Vagina (tissue), 2 donors: ENCODE results near the gene DENND5B. TPM values are rescaled to one million over a fixed set of nuclear protein-coding genes. Genes with fewer than 3 reads are reported as not detected.
"Not testable (repeated sequence)": the region's sequence is repeated elsewhere in the genome, so short reads cannot be mapped to it uniquely, and the experiment has no call there.

ENCODE experiments used
- DNase-seq, 2 donors: peaks; one replicate each; pipeline ENCODE4 v3.0.0-alpha.2; 2017; ENCODE audit errors: extremely low spot score in 2 of 2
- H3K27ac ChIP-seq: fragments of 200-600 bp; sonication (generic); one replicate; pipeline ENCODE4 v1.5.1; 2019
- H3K27me3 ChIP-seq: fragments of 200-600 bp; sonication (generic); one replicate; pipeline ENCODE4 v1.5.1; 2019
- H3K36me3 ChIP-seq, 2 donors: fragments of 200-600 bp; sonication (generic); one replicate each; pipeline ENCODE4 v1.5.1; 2017 to 2019
- H3K4me1 ChIP-seq: fragments of 200-600 bp; sonication (generic); one replicate; pipeline ENCODE4 v1.5.1; 2019
- H3K4me3 ChIP-seq, 2 donors: fragments of 200-600 bp; sonication (generic); 1 replicate in 1 of 2; 2 replicates in 1 of 2; pipeline ENCODE4 v1.5.1; 2016 to 2019
- H3K9me3 ChIP-seq: fragments of 200-600 bp; sonication (generic); one replicate; pipeline ENCODE4 v1.5.1; 2019
- CTCF ChIP-seq, 3 experiments: fragments of 450-650 bp in 2 of 3; fragments of 200-600 bp in 1 of 3; sonication (generic) in 1 of 3; IDR thresholded peaks; one replicate each; pipeline ENCODE4 v1.5.1; 2017 to 2019; ENCODE audit warnings: antibody characterized with exemption in 3 of 3, mild to moderate bottlenecking in 2 of 3, moderate library complexity in 2 of 3
- POLR2A ChIP-seq, 2 donors: fragments of 450-650 bp; IDR thresholded peaks; one replicate each; pipeline ENCODE4 v1.6.1; 2017; ENCODE audit warnings: antibody characterized with exemption in 2 of 2, mild to moderate bottlenecking in 2 of 2, moderate library complexity in 2 of 2
- POLR2AphosphoS5 ChIP-seq, 2 donors: sonication (generic); formaldehyde crosslinking; IDR thresholded peaks; one replicate each; pipeline ENCODE4 v1.9.0; 2017; ENCODE audit warnings: antibody characterized with exemption in 2 of 2, mild to moderate bottlenecking in 2 of 2, low read depth in 1 of 2; ENCODE audit not compliant: insufficient read depth in 1 of 2
- intact Hi-C: fragments of 100-400 bp; cut with DNase I; formaldehyde crosslinking; loops from one replicate; pipeline ENCODE4 v1.15.1; 2023
- total RNA-seq: library from RNA; depleted of rRNA; stranded (reverse); fragments of >200 nt; gene quantifications from one replicate; pipeline ENCODE4 v1.2.3, GENCODE V29; 2016

Gene DENND5B
- total RNA-seq, 1 donor from 2014 or later = 25.3 TPM

DNA sequence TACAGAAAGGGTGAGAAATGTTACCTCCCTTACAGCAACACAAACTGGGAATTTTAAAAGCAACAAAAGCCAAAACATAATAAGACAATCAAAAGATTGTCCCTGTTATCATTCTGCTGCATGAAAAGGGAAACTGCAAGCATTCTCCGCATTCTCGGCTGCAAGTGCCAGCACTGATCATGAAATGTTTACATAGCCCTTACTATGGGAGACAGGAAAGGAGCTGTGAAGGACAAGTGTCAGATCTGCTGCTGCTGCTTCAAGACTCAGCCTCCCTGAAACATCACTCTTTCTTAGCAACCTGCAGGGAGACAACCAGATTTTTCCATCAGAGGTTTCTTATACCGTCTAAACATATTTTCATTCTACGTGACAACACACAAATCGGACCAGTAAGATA, 20.1 kb downstream of the DENND5B start:
- no peak for TF ChIP-seq POLR2A (IDR thresholded peaks at IDR 0.05)
- TF ChIP-seq CTCF (IDR thresholded peaks at IDR 0.05) = no peak
- TF ChIP-seq POLR2AphosphoS5 (IDR thresholded peaks at IDR 0.05; ENCODE audit: insufficient read depth in 1 of 2, low read depth in 1 of 2) = no peak
- Histone ChIP-seq H3K27ac (no peak overlapping the region), H3K27me3 (no peaks in the 10 kb centered on the region), H3K4me1 (peaks cover 18% of the 10 kb centered on the region), H3K9me3 (no peaks in the 10 kb centered on the region), H3K4me3 (no peak overlapping the region), H3K36me3 (no peaks in the 10 kb centered on the region)
- intact Hi-C loops = no loop called here
- DNase-seq = no peak

DNA sequence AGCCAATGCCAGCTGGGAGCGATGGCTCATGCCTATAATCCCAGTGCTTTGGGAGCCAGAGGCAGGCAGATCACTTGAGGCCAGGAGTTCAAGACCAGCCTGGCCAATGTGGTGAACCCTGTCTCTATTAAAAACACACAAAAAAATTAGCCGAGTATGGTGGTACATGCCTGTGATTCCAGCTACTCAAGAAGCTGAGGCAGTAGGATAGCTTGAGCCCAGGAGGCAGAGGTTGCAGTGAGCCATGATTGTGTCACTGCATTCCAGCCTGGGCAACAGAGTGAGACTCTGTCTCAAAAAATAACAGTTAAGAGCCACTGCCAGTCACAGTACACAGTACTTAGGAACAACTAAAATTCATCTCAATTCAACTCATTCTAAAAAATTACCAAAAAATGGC, 21.4 kb downstream of the DENND5B start:
- H3K4me1 ChIP-seq = peaks cover 12% of the 10 kb centered on the region
- H3K4me3 ChIP-seq, intact Hi-C loops, DNase-seq, H3K9me3 ChIP-seq, H3K36me3 ChIP-seq, H3K27me3 ChIP-seq, H3K27ac ChIP-seq: not testable (repeated sequence)

DNA sequence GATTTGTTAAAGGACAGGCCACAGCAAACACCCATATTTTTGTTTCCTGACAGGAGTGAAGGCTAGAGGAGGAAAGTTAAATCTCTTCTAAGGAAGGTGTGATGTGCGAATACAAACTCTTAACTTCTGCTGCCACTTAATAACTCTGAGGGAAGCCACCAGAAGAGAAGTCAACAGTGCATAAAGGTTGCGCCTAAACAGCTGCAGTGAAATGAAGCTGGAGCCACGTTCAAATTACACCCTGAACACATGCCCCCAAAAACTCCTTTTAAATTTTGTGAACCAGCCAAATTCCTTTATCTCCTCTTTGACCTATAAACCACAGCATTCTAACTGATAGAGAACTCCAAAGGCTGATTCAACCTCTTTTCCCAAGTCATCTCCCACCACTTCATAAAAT, 22.4 kb downstream of the DENND5B start:
- H3K27me3 ChIP-seq = no peaks in the 10 kb centered on the region
- no peak for DNase-seq

GRCh38 chr12:31567029-31567428, 23.9 kb downstream of the DENND5B start:
- no peak for TF ChIP-seq POLR2AphosphoS5 (IDR thresholded peaks at IDR 0.05; ENCODE audit: insufficient read depth in 1 of 2, low read depth in 1 of 2)
- no peak for TF ChIP-seq POLR2A (IDR thresholded peaks at IDR 0.05)
- Histone ChIP-seq H3K27ac (no peak overlapping the region), H3K36me3 (no peaks in the 10 kb centered on the region), H3K4me1 (peaks cover 5% of the 10 kb centered on the region), H3K4me3 (no peak overlapping the region), H3K27me3 (no peaks in the 10 kb centered on the region), H3K9me3 (no peaks in the 10 kb centered on the region)
- intact Hi-C loops = no loop called here
- DNase-seq = no peak

More for the DNA sequence above, 22.4 kb downstream of the DENND5B start:
- TF ChIP-seq POLR2A (IDR thresholded peaks at IDR 0.05) (no peak), POLR2AphosphoS5 (IDR thresholded peaks at IDR 0.05; ENCODE audit: insufficient read depth in 1 of 2, low read depth in 1 of 2) (no peak)
- H3K36me3 ChIP-seq = no peaks in the 10 kb centered on the region
- no peak overlapping the region for H3K4me3 ChIP-seq
- no peak overlapping the region for H3K27ac ChIP-seq
- H3K4me1 ChIP-seq = peaks cover 5% of the 10 kb centered on the region
- intact Hi-C loops = no loop called here
- no peaks in the 10 kb centered on the region for H3K9me3 ChIP-seq

DNA sequence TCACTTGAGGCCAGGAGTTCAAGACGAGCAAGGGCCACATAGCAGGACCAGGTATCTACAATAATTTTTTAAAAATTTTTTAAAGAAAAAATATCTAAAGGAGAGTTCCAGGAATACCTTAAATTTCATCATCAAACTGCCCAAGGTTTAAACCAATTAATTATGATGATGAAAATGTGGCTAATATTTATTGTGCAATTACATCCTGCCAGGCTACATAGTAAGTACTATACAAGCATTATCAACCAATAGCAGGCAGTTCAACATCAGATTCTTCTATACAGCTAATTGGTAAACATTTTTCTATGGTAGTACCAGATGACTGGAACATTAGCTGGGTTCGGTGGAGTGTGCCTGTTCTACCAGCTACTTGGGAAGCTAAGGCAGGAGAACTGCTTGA, 24.4 kb downstream of the DENND5B start:
- Histone ChIP-seq H3K4me3 (no peak overlapping the region), H3K9me3 (no peaks in the 10 kb centered on the region), H3K36me3 (no peaks in the 10 kb centered on the region), H3K4me1 (peaks cover 5% of the 10 kb centered on the region), H3K27ac (no peak overlapping the region), H3K27me3 (no peaks in the 10 kb centered on the region)
- no peak for DNase-seq
- intact Hi-C loops = no loop called here
- no peak for TF ChIP-seq CTCF (IDR thresholded peaks at IDR 0.05)
- TF ChIP-seq POLR2AphosphoS5 (IDR thresholded peaks at IDR 0.05; ENCODE audit: insufficient read depth in 1 of 2, low read depth in 1 of 2) = no peak
- no peak for TF ChIP-seq POLR2A (IDR thresholded peaks at IDR 0.05)

- Histone ChIP-seq H3K36me3 (no peaks in the 10 kb centered on the region), H3K9me3 (no peaks in the 10 kb centered on the region), H3K4me3 (no peak overlapping the region), H3K4me1 (no peaks in the 10 kb centered on the region), H3K27me3 (no peaks in the 10 kb centered on the region), H3K27ac (no peak overlapping the region)
- DNase-seq = no peak
- no peak for TF ChIP-seq POLR2A (IDR thresholded peaks at IDR 0.05)
- TF ChIP-seq POLR2AphosphoS5 (IDR thresholded peaks at IDR 0.05; ENCODE audit: insufficient read depth in 1 of 2, low read depth in 1 of 2) = no peak
- TF ChIP-seq CTCF (IDR thresholded peaks at IDR 0.05) = no peak
- intact Hi-C loops = no loop called here
These were observed 28.2 kb downstream of the DENND5B start for GRCh38 chr12:31562594-31563328.
